B cell (primary cell): ENCODE data around the gene CADM1. TPM values are rescaled to one million over a fixed set of nuclear protein-coding genes. Genes with fewer than 3 reads are reported as not detected.

Experiments
- ATAC-seq: fragments of 200-7000 bp; cut with Tn5 transposase; one replicate; pipeline ENCODE4 v1.10.0; 2021; ENCODE audit warnings: low read depth, mild to moderate bottlenecking, moderate number of reproducible peaks, moderate library complexity
- CTCF ChIA-PET: fragments of 350-600 bp; sonication (Branson Sonifier 250); formaldehyde crosslinking; loops from one replicate; lab custom pipeline; 2021; ENCODE audit warnings: antibody characterized with exemption, inconsistent platforms; lab: Charles Lee
- POLR2A ChIA-PET: fragments of 350-600 bp; sonication (Branson Sonifier 250); formaldehyde crosslinking; loops from one replicate; lab custom pipeline; 2021; ENCODE audit warnings: antibody characterized with exemption; lab: Charles Lee
- DNase-seq: peaks from one replicate; pipeline ENCODE4 v3.0.0; 2013
- H2AFZ ChIP-seq: 2 replicates; pipeline ENCODE4 v1.6.1; 2012; ENCODE audit warnings: mild to moderate bottlenecking, low read depth, low read length; ENCODE audit not compliant: insufficient read depth, poor library complexity, severe bottlenecking
- H3K27ac ChIP-seq, 2 donors: 1 replicate in 1 of 2; 2 replicates in 1 of 2; pipeline ENCODE4 v1.5.1; 2012 to 2013; ENCODE audit warnings: low read length in 2 of 2, mild to moderate bottlenecking in 2 of 2, moderate library complexity in 1 of 2
- H3K27me3 ChIP-seq, 4 experiments: fragments of 200-600 bp in 1 of 4; sonication (generic) in 1 of 4; replicated peaks in 1 of 4; 1 replicate in 2 of 4; 2 replicates in 2 of 4; pipeline versions ENCODE4 v1.6.1 to v1.7.0; 2013 to 2016; ENCODE audit warnings: low read length in 3 of 4, mild to moderate bottlenecking in 2 of 4, mixed read lengths in 1 of 4, moderate library complexity in 1 of 4; ENCODE audit not compliant: insufficient read depth in 4 of 4, control insufficient read depth in 3 of 4; ENCODE audit errors: control extremely low read depth in 1 of 4
- H3K36me3 ChIP-seq, 2 experiments: replicated peaks in 1 of 2; 1 replicate in 1 of 2; 2 replicates in 1 of 2; pipeline versions ENCODE4 v1.6.1 to v1.7.1; 2013; ENCODE audit warnings: low read length in 1 of 2; ENCODE audit not compliant: insufficient read depth in 2 of 2, control insufficient read depth in 1 of 2; ENCODE audit errors: control extremely low read depth in 1 of 2, extremely low read depth in 1 of 2
- H3K4me1 ChIP-seq, 2 donors: fragments of 200-600 bp in 1 of 2; sonication (generic) in 1 of 2; 1 replicate in 1 of 2; 2 replicates in 1 of 2; pipeline versions ENCODE4 v1.5.1 to v1.6.1; 2013 to 2017; ENCODE audit warnings: low read length in 2 of 2; ENCODE audit not compliant: control insufficient read depth in 2 of 2, insufficient read depth in 2 of 2
- H3K4me2 ChIP-seq: replicated peaks from 2 replicates; pipeline ENCODE3; 2012; ENCODE audit warnings: mild to moderate bottlenecking, low read depth, low read length; ENCODE audit not compliant: poor library complexity, severe bottlenecking
- H3K4me3 ChIP-seq, 5 experiments: fragments of 200-600 bp in 1 of 5; sonication (generic) in 1 of 5; 1 replicate in 3 of 5; 2 replicates in 2 of 5; pipeline versions ENCODE4 v1.5.1 to v1.7.0; 2011 to 2016; ENCODE audit warnings: low read length in 4 of 5, mild to moderate bottlenecking in 4 of 5, low read depth in 2 of 5, control low read depth in 1 of 5, moderate library complexity in 1 of 5; ENCODE audit not compliant: insufficient read depth in 1 of 5; ENCODE audit errors: control extremely low read depth in 1 of 5, extremely low read depth in 1 of 5
- H3K79me2 ChIP-seq: fragments of 200-600 bp; sonication (generic); one replicate; pipeline ENCODE4 v1.6.0; 2016; ENCODE audit warnings: low read length; ENCODE audit not compliant: control insufficient read depth, insufficient read depth
- H3K9ac ChIP-seq: fragments of 200-600 bp; sonication (generic); 2 replicates; pipeline ENCODE4 v1.6.1; 2017; ENCODE audit warnings: mild to moderate bottlenecking, low read length, moderate library complexity
- H3K9me3 ChIP-seq, 3 donors: one replicate each; pipeline versions ENCODE4 v1.6.1 to v1.7.1; 2013; ENCODE audit warnings: low read length in 2 of 3; ENCODE audit not compliant: control insufficient read depth in 2 of 3, insufficient read depth in 1 of 3; ENCODE audit errors: control extremely low read depth in 1 of 3
- H4K20me1 ChIP-seq: 2 replicates; pipeline ENCODE4 v1.6.0; 2012; ENCODE audit warnings: mild to moderate bottlenecking, low read length; ENCODE audit not compliant: insufficient read depth, control insufficient read depth, poor library complexity, severe bottlenecking
- H3K27ac Mint-ChIP-seq: one replicate; pipeline ENCODE4 v1.8.0; 2021; ENCODE audit warnings: mixed read lengths
- H3K27me3 Mint-ChIP-seq: one replicate; pipeline ENCODE4 v1.8.0; 2021; ENCODE audit warnings: mixed read lengths
- H3K4me1 Mint-ChIP-seq: one replicate; pipeline ENCODE4 v1.8.0; 2021; ENCODE audit warnings: mixed read lengths
- H3K4me3 Mint-ChIP-seq: one replicate; pipeline ENCODE4 v1.8.0; 2021; ENCODE audit warnings: mixed read lengths
- H3K9me3 Mint-ChIP-seq: one replicate; pipeline ENCODE4 v1.8.0; 2022; ENCODE audit warnings: mixed read lengths; ENCODE audit not compliant: insufficient read depth
- EZH2 ChIP-seq: IDR thresholded peaks from 2 replicates; pipeline ENCODE4 v1.6.1; 2012; ENCODE audit warnings: borderline replicate concordance, low read depth, mild to moderate bottlenecking, moderate library complexity, low read length; ENCODE audit not compliant: insufficient read depth, poor library complexity, severe bottlenecking
- whole genome bisulfite sequencing: methylation state at CpG from one replicate; pipeline ENCODE4 v1.1.5; 2013; ENCODE audit warnings: missing lambda C conversion rate; ENCODE audit not compliant: insufficient coverage; 5-methylcytosine and 5-hydroxymethylcytosine counted together
- intact Hi-C: fragments of 100-400 bp; cut with micrococcal nuclease; formaldehyde crosslinking; loops from one replicate; pipeline ENCODE4 v1.10.0; 2022
- polyA plus RNA-seq: library from polyadenylated mRNA; depleted of rRNA; stranded (reverse); fragments of >200 nt; gene quantifications from 2 replicates; pipeline ENCODE4 v1.2.3, GENCODE V29; 2012
- total RNA-seq, 2 donors: library from RNA; stranded (reverse); fragments of 120-200 nt in 1 of 2; gene quantifications; 1 replicate in 1 of 2; 2 replicates in 1 of 2; pipeline versions ENCODE4 v1.2.3 to v1.2.4, GENCODE V29; 2013 to 2022
- TF ChIP-seq, protein P1 (sequence below): fragments of 200-600 bp; IDR thresholded peaks from one replicate; pipeline ENCODE4 v1.8.0; 2022; ENCODE audit warnings: antibody characterized with exemption, mild to moderate bottlenecking

The CADM1 gene
- total and polyA plus RNA-seq, 2 donors (not counting 1 experiment from before 2014, with no cell fraction given), result 0.43 to 0.49 TPM

DNA sequence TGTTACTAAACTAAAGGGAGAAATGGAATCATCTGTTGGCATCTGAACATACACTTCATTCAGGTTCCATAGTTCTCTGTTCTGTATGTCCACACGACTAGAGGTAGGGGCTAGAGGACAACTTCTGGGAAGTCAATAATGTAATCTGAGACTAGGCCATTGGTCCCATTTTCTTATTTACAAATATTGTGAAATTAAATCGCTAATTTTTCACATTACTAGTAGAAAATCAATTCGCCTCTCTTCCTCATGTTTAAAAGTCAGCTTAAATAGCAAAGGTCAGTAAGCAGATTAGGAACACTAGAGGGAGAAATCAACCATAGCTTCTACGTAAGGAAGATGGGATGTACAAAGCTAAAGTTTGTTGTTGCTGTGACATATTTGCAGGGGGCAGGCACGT is 59.7 kb downstream of the CADM1 start:
- Histone ChIP-seq H3K27ac (no peak overlapping the region), H2AFZ (no peak overlapping the region), H3K9ac (no peak overlapping the region), H3K4me2 (no peak overlapping the region), H3K9me3 (peaks cover 0 to 14% (median 7%) of the 10 kb centered on the region in 3 donors), H4K20me1 (no peaks in the 10 kb centered on the region), H3K27me3 (no peaks in the 10 kb centered on the region), H3K4me1 (no peaks in the 10 kb centered on the region), H3K79me2 (no peaks in the 10 kb centered on the region), H3K4me3 (no peak overlapping the region), H3K36me3 (no peaks in the 10 kb centered on the region)
- no CpG with 5 or more reads among the region's 5 CpGs for WGBS
- ATAC-seq (no peak), DNase-seq (no peak)
- Mint-ChIP-seq H3K27ac (no peak overlapping the region), H3K9me3 (peaks cover 10% of the 10 kb centered on the region), H3K4me3 (no peak overlapping the region), H3K4me1 (no peaks in the 10 kb centered on the region), H3K27me3 (no peaks in the 10 kb centered on the region)
- POLR2A ChIA-PET, result no interaction called here
- CTCF ChIA-PET, result no interaction called here
- TF ChIP-seq, protein P1, sequence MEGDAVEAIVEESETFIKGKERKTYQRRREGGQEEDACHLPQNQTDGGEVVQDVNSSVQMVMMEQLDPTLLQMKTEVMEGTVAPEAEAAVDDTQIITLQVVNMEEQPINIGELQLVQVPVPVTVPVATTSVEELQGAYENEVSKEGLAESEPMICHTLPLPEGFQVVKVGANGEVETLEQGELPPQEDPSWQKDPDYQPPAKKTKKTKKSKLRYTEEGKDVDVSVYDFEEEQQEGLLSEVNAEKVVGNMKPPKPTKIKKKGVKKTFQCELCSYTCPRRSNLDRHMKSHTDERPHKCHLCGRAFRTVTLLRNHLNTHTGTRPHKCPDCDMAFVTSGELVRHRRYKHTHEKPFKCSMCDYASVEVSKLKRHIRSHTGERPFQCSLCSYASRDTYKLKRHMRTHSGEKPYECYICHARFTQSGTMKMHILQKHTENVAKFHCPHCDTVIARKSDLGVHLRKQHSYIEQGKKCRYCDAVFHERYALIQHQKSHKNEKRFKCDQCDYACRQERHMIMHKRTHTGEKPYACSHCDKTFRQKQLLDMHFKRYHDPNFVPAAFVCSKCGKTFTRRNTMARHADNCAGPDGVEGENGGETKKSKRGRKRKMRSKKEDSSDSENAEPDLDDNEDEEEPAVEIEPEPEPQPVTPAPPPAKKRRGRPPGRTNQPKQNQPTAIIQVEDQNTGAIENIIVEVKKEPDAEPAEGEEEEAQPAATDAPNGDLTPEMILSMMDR, result no peak
- TF ChIP-seq EZH2, result no peak
- intact Hi-C loops, result no loop called here

DNA sequence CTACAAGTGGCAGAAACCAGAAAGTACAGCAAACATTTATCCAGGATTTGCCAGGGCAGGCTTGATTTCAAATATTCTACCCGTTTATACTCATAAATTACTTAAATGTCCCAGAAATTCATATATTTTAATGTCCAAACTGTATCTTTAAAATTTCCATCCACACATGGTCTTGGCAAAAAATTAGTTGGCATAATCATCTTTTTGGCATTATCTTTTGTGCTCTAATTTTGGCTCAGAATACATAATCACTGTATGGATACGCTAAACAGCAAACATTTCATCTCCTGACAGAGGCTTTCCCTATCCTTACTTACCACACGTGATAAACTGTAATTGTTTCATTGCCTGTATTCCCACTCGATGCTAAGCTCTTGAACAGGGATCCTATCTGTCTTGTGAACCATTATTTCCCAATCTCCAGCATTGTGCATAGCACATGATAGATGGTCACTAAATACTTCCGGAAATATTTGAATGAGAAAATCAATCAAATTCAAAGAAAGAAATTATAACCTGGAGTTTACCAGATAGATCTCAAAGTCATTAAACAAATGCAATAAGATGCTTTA is 64.2 kb downstream of the CADM1 start:
- Mint-ChIP-seq H3K4me1 (no peaks in the 10 kb centered on the region), H3K4me3 (no peak overlapping the region), H3K27me3 (no peaks in the 10 kb centered on the region), H3K9me3 (no peaks in the 10 kb centered on the region), H3K27ac (no peak overlapping the region)
- Histone ChIP-seq H3K79me2 (no peaks in the 10 kb centered on the region), H2AFZ (no peak overlapping the region), H4K20me1 (no peaks in the 10 kb centered on the region), H3K36me3 (no peaks in the 10 kb centered on the region), H3K27ac (no peak overlapping the region), H3K9ac (no peak overlapping the region), H3K4me2 (no peak overlapping the region), H3K9me3 (no peaks in the 10 kb centered on the region), H3K27me3 (no peaks in the 10 kb centered on the region), H3K4me3 (no peak overlapping the region), H3K4me1 (no peaks in the 10 kb centered on the region)
- ChIA-PET POLR2A (no interaction called here), CTCF (no interaction called here)
- no peak for TF ChIP-seq EZH2
- TF ChIP-seq, protein P1, result no peak
- DNase-seq (no peak), ATAC-seq (no peak)
- intact Hi-C loops, result no loop called here
- 96% methylated on average over 3 of the region's 5 CpGs for WGBS
